HFFc6 (cell line): ENCODE results near the gene CACNA2D1. TPM values are rescaled to one million over a fixed set of nuclear protein-coding genes. Genes with fewer than 3 reads are reported as not detected.

Source experiments
- DNase-seq: peaks from one replicate; pipeline ENCODE4 v3.0.0-alpha.2; 2018
- H3K27ac Mint-ChIP-seq: 2 replicates; pipeline ENCODE4 v1.8.0; 2020; ENCODE audit warnings: mild to moderate bottlenecking, mixed read lengths
- H3K27me3 Mint-ChIP-seq: 2 replicates; pipeline ENCODE4 v1.8.0; 2021; ENCODE audit warnings: mild to moderate bottlenecking, moderate library complexity, mixed read lengths; ENCODE audit not compliant: insufficient read depth
- H3K36me3 Mint-ChIP-seq: 2 replicates; pipeline ENCODE4 v1.8.0; 2021; ENCODE audit warnings: low read depth, mixed read lengths
- H3K4me1 Mint-ChIP-seq: 2 replicates; pipeline ENCODE4 v1.8.0; 2020; ENCODE audit warnings: low read depth, mixed read lengths
- H3K4me3 Mint-ChIP-seq: 2 replicates; pipeline ENCODE4 v1.8.0; 2020; ENCODE audit warnings: mild to moderate bottlenecking, moderate library complexity, mixed read lengths
- H3K9me3 Mint-ChIP-seq: 2 replicates; pipeline ENCODE4 v1.8.0; 2020; ENCODE audit warnings: mild to moderate bottlenecking, mixed read lengths
- total RNA-seq, 6 experiments: library from RNA; stranded (reverse); fragmentation: NEBNext Ultra II Directional; extraction: Animal tissue kit (Norgen Biotek cat#: 25700); gene quantifications; 2 replicates in 1 of 6; 3 replicates in 5 of 6; pipeline ENCODE4 v1.2.3, GENCODE V29; 2021
- TF ChIP-seq, protein P1 (sequence below): fragments of 200-600 bp; sonication (generic); IDR thresholded peaks from 2 replicates; pipeline ENCODE4 v1.5.0; 2021; ENCODE audit warnings: antibody characterized with exemption, mild to moderate bottlenecking

CACNA2D1 gene
- total RNA-seq, 6 experiments from 2014 or later, result 34.9 to 43.6 (median 36.8) TPM

DNA sequence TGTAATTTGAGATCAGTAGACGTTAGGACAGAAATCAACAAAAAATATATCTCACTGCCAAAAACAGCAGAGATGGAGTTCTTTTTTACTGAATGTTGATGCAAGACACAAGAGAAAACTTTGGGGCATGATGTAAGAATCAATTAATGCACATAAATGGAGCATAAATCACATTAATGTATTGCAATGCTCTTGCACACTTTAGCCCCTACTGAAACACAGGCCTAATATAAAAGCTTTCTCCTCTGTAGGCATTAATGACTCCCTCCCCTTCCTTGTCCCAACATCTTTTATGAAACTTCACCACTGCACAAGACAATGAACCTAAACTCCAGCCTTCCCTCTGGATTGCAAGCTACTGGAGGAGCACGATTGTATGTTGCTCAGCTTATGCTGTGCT, 58.8 kb downstream of the CACNA2D1 start:
- no peaks in the 10 kb centered on the region for H3K9me3 Mint-ChIP-seq
- TF ChIP-seq, protein P1, sequence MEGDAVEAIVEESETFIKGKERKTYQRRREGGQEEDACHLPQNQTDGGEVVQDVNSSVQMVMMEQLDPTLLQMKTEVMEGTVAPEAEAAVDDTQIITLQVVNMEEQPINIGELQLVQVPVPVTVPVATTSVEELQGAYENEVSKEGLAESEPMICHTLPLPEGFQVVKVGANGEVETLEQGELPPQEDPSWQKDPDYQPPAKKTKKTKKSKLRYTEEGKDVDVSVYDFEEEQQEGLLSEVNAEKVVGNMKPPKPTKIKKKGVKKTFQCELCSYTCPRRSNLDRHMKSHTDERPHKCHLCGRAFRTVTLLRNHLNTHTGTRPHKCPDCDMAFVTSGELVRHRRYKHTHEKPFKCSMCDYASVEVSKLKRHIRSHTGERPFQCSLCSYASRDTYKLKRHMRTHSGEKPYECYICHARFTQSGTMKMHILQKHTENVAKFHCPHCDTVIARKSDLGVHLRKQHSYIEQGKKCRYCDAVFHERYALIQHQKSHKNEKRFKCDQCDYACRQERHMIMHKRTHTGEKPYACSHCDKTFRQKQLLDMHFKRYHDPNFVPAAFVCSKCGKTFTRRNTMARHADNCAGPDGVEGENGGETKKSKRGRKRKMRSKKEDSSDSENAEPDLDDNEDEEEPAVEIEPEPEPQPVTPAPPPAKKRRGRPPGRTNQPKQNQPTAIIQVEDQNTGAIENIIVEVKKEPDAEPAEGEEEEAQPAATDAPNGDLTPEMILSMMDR, result no peak
- no peak overlapping the region for H3K4me3 Mint-ChIP-seq
- no peaks in the 10 kb centered on the region for H3K27me3 Mint-ChIP-seq
- no peak overlapping the region for H3K27ac Mint-ChIP-seq
- no peaks in the 10 kb centered on the region for H3K36me3 Mint-ChIP-seq
- DNase-seq, result no peak
- peaks cover 5% of the 10 kb centered on the region; the same call in 1 of the 2 replicates for H3K4me1 Mint-ChIP-seq

DNA sequence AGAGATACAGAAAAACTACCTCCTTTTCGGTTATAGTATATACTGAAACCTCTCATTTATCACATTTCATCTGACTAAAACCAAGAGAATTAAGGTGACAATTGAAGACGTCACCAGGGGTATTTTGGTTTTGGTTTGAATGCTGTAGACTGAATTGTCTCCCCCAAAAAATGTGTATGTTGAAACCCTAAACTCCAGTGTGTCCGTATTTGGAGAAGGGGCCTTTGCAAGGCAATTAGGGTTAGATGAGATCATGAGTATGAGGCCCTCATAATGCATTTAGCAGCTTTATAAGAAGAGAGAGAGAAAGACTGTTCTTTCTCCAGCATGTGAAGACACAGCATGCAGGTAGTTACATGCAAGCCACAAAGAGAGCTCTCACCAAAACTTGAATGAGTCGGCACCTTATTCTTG, 59.5 kb downstream of the CACNA2D1 start:
- TF ChIP-seq, protein P1, result no peak
- H3K9me3 Mint-ChIP-seq, result no peaks in the 10 kb centered on the region
- H3K27me3 Mint-ChIP-seq, result no peaks in the 10 kb centered on the region
- DNase-seq, result no peak
- H3K36me3 Mint-ChIP-seq, result no peaks in the 10 kb centered on the region
- no peak overlapping the region for H3K27ac Mint-ChIP-seq
- H3K4me1 Mint-ChIP-seq, result peaks cover 5% of the 10 kb centered on the region; the same call in 1 of the 2 replicates
- H3K4me3 Mint-ChIP-seq, result no peak overlapping the region

DNA sequence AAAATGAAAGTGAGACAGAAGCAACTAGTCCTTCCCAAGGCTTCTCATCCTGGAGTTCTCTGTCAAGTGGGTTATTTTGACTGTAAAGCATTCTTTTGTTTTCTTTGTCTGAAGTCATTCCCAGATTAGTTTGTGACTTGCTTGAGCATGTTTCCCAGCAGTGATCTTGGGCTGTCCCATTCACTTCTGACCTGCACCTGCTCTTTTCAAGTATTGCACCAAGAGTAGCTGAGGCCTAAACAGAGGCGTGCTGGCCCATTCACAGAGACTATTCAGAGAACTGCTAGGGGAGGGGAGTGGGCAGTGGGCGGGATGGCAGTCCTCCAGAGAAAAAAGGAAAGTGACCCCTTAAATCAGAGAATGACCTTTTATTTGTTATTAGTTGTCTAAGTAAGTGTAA, 61.3 kb downstream of the CACNA2D1 start:
- no peak for DNase-seq
- TF ChIP-seq, protein P1, result no peak
- no peaks in the 10 kb centered on the region for H3K27me3 Mint-ChIP-seq
- no peak overlapping the region for H3K4me3 Mint-ChIP-seq
- no peaks in the 10 kb centered on the region for H3K36me3 Mint-ChIP-seq
- no peaks in the 10 kb centered on the region for H3K9me3 Mint-ChIP-seq
- no peaks in the 10 kb centered on the region for H3K4me1 Mint-ChIP-seq
- H3K27ac Mint-ChIP-seq, result no peak overlapping the region

DNA sequence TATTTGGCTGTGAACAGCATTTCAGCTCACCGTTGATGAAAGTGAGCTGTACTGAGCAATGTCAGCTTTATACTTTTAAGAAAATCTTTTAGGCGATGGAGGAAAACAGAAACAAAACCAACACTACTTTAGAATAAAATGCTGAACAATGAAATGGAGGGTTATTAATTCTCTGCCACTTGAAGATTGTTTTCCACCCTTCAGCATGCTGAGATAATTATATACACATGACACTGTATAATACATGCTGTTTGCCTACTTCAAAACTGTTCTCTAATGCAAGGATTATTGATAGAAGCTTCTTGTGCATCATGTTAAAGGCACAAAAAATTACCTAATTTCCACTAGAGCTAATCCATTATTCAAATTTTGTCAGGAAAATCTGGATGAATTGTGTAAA, 66.8 kb downstream of the CACNA2D1 start:
- Mint-ChIP-seq H3K4me1 (peaks cover 7% of the 10 kb centered on the region; the same call in 1 of the 2 replicates), H3K9me3 (no peaks in the 10 kb centered on the region), H3K36me3 (no peaks in the 10 kb centered on the region), H3K27me3 (no peaks in the 10 kb centered on the region), H3K4me3 (no peak overlapping the region), H3K27ac (no peak overlapping the region)
- TF ChIP-seq, protein P1, result no peak
- DNase-seq, result no peak

DNA sequence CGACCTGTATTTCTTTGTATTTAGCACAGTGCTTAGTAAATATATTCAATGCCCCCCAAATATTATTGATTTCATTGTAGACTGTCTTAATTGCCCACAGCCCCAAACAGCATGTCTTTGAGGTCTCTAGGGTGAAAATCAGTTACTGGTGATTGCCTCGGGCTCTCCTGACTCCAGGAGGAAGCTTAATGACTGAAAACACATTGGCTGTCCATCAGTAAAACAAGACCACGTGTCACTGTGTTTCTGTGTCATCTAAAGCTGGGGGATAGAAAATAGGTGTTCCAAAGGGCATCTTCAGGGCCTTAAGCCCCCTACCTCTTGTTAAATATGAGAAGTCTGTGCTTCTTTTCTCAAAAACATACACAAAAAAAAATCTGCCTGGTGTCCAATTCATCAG, 67.9 kb downstream of the CACNA2D1 start:
- Mint-ChIP-seq H3K27ac (no peak overlapping the region), H3K27me3 (no peaks in the 10 kb centered on the region), H3K9me3 (no peaks in the 10 kb centered on the region), H3K4me1 (peaks cover 7% of the 10 kb centered on the region; the same call in 1 of the 2 replicates), H3K36me3 (no peaks in the 10 kb centered on the region), H3K4me3 (no peak overlapping the region)
- DNase-seq, result no peak
- TF ChIP-seq, protein P1, result no peak

DNA sequence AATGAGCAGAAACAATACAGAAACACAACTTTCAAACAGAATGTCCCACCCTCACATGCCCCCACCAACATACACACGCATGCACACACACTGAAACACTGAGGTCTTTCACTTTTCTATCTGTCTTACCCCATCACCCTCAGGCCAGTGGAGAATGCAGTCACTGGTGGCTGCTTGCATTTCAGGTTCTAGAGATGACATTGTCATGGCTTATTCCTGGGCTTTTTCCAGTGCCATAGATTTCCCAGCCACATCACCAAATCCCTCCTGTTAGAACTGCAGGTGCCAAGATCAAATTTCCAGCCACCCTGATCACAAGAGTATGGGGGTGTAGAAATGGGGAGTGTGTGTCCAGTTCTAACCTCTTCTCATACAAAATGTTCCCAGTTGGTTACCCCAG, 68.4 kb downstream of the CACNA2D1 start:
- Mint-ChIP-seq H3K4me1 (peaks cover 7% of the 10 kb centered on the region; the same call in 1 of the 2 replicates), H3K27ac (no peak overlapping the region), H3K36me3 (no peaks in the 10 kb centered on the region), H3K27me3 (no peaks in the 10 kb centered on the region), H3K4me3 (no peak overlapping the region), H3K9me3 (no peaks in the 10 kb centered on the region)
- DNase-seq, result no peak
- TF ChIP-seq, protein P1, result no peak
